GM19324 (cell line): ENCODE measurements around the gene ADARB2.

ENCODE experiments used
- ATAC-seq: cut with Tn5 transposase; IDR thresholded peaks from one replicate; pipeline ENCODE4 v1.9.1; 2021; ENCODE audit warnings: mild to moderate bottlenecking, moderate library complexity; ENCODE audit not compliant: unreplicated experiment, low FRiP score

The ADARB2 gene

DNA sequence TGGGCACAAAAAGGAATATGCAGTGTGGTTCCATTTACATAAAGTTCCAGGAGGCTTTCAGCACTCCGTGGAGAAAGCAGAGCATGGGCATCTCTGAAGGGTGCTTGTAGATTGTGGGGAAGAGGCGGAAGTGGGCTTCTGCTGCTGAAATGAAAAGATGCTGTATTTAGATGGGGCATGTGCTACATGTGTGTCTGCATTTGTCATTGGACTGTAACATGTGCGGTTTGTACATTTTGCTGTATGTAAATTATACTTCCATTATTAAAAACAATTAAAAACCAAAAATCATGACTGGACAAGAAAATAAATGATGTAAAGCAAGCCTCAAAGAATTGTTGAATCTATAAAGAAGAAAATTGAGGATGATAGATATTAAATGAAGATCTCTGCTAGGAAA is 347.1 kb downstream of the ADARB2 start:
- no peak for ATAC-seq

DNA sequence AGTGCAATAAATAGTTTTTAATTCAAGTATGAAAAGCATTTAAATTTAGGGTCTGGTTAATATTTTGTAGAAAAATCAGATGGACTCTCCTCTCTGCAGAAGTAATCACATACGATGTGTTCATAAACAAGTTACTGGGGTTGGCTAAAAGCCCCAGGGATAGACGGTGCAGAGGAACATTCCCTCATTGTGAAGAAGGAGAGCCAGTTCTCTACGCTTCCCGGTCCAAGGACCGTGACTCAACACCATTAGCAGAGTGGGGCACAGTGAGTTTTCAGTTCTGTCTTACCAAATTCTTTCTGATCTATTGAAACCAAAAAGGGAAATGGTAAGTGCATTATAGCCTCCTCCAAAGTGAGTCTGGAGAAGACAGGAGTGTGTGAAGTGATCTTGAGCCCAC is 353.3 kb downstream of the ADARB2 start:
- ATAC-seq = no peak

GRCh38 chr10:1382711-1383110 is 354.6 kb downstream of the ADARB2 start:
- ATAC-seq = no peak

- no peak for ATAC-seq
These were observed 356.0 kb downstream of the ADARB2 start for GRCh38 chr10:1381339-1381738.

DNA sequence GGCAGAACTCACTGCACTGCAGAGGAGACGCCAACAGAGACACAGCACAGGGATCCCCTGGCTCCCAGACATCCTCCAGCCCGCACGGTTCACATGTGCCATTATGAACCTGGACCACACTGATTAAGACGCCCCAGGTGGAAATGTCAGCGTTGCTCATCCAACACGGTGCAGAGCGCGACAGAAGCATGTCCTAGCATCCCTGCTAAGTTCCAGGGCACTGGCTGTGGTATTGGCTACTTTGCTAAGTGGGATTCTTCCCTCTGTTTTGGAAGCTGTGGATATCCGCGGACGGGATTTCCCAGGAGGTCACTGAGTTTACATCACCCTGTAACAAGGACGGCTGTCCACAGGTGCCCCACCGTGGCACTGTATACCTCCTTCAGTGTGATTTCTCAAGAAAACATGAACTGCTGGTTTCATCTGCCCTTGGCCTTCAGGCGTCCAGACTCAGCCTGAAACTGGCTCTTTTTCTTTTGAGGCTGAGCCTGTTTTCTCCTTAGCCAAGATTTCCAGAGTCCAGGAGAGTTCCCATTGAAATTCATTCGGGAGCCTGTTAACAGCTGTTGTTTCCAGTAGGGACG is 357.1 kb downstream of the ADARB2 start:
- no peak for ATAC-seq

GRCh38 chr10:1379601-1380000 is 357.7 kb downstream of the ADARB2 start:
- ATAC-seq = no peak

- no peak for ATAC-seq
These were observed 358.9 kb downstream of the ADARB2 start for GRCh38 chr10:1378473-1378872.

DNA sequence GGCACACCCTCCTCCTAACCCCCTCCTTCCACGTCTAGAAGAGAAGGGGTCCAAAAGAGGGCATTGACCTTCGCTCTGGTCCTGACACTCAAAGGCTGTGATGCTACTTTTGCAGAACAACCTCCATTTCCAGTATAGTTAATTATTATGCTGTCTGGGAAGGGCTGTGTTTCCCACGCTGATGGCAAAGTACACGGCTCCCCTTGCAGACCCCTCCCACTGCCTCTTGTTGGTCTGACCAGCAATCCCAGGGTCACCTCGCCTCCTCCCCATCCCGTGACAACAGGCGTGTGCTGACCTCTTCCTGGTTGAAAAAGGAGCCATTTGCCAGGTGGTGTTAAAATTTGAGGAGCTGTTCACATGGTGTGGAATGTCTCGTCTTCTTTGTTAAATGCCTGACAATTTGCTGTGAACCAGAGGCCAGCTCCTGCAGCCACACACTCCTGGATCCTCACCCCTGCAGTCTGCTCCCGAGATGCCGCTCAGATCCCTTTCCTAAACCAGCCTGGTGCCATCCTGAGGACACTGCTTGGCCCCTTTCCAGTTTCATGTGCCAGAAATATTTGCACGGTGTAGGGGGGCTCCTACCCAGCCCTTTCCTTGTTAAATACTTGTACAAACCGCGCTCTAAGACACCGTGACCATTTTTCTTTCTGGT is 359.5 kb downstream of the ADARB2 start:
- no peak for ATAC-seq

GRCh38 chr10:1377231-1377630 is 360.1 kb downstream of the ADARB2 start:
- ATAC-seq = no peak

DNA sequence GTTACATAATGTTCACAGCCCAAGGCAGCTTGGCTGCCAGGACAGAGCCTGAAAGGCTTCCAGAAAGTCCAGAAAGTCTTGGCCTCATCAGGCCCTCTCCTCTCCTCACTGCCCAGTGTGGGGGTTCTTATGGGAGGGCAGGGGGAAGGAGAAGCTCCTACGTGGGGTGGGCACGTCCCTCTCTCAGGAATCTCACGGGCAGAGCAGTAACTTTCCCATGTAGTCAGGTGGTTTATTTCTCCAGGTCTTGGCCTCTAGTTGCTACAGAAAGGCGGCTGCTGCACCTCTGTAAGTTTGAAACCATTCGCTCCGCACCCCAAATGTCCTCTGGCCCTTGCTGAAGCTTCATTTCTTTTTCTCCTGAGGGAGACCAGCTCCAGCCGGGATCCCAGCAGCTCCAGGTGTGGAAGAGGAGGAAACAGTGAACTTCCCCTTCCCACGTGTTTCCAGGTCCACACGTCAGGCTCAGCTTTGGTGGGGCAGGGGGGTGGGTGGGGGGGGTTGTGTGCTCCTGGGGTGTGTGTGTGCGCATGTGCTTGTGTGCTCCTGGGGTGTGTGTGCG is 360.9 kb downstream of the ADARB2 start:
- no peak for ATAC-seq

DNA sequence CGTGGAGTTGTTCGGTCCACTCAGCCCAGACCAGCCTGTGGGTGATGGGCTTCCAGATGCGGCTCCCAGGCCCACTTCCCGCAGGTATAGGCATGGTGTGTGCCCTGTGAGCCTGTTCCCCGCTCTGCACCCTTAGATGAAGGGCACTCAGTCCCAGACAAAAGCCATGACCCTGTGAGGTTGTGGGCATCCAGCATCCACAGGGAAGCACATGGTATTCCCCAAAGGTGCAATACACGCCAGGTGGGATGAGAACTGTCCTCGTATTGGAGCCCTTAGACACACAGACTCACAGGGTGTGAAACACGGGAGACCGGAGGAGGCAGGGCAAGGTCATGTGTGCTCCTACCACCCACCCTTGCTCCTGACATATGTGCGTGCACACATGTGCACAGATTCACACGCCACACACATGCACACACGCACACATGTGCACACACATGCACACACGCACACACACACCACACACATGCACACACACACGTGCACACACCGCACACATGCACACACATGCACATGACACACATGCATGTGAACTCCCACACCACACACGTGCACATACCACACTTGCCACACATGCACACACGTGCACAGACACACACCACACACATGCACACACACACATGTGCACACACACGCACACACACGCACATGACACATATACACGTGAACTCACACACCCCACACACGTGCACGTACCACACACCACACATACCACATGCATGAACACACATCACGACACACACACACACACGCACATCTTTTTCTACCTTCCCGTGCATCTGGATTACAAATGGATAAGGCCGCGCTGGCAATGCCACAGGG is 361.8 kb downstream of the ADARB2 start:
- no peak for ATAC-seq

DNA sequence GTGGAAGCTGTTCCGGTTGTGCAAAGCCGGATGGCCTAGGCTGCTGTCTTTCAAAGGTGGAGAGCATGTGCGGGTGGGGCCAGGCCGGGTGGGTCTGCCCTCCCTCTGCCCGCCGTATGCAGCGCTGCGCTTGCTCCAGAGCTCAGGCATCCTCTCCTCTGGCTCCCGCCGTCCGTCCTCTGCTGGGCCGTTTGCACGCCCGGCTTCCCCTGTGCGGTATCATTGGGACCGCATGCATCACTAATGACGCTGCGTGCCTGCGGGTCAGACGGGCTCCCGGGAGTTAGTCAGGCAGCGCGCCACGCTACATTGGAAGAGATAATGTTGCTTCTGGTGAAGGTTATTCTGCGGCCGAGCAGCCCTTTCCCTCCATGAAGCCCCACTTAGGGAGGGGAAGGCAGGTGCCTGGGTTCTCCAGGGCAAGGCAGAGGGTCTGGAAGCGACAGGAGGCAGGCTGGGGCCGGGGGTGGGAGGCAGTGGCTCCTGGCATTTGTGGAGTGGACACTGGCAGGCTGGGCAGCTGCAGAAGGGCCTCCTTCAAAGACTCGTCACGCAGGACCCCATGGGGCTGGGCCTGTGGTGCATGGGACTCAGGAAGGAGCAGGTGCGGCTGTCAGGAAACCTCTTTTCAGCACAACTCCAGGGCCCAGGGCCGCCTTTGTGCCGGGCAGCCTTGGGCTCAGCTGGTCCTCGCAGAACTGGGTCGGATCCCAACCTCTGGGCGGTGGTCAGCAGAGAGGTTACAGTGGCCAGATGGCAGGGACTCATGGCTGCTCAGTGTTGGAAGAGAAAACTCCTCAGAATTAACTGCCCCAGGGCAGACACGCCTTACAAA is 362.6 kb downstream of the ADARB2 start:
- no peak for ATAC-seq

GRCh38 chr10:1373287-1373686 is 364.0 kb downstream of the ADARB2 start:
- ATAC-seq = no peak

GRCh38 chr10:1372212-1372611 is 365.1 kb downstream of the ADARB2 start:
- no peak for ATAC-seq

DNA sequence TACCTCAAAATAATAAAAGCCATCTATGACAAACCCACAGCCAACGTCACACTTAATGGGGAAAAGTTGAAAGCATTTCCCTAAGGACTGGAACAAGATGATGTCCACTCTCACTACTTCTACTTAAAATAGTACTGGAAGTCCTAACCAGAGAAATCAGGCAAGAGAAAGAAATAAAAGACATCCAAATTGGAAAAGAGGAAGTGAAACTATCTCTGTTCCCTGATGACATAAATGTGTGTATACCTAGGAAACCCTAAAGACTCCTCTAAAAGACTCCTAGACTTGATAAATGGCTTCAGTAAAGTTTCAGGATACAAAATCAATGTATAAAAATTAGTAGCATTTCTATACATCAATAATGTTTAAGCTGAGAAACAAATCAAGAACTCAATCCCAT is 367.0 kb downstream of the ADARB2 start:
- no peak for ATAC-seq

DNA sequence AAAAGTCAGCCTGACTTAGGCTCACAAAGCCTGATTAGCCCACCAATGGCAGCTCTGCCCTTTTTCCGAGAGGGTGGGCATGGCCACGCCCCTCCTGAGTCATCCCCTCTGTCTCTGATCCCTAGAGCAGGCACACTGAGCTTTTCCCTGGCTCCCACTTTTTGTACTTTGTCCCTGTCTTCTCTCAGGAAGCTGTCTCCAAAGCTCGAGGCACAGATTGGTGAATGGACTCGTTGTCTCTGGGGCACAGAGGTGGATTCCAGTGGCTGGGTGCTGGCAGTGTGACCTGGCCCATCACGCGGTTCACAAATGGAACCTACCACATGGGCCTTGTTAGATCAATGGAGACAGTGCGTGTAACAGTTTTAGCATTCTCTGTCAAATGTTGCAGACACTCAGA is 367.7 kb downstream of the ADARB2 start:
- no peak for ATAC-seq

GRCh38 chr10:1369197-1369596 is 368.1 kb downstream of the ADARB2 start:
- no peak for ATAC-seq

DNA sequence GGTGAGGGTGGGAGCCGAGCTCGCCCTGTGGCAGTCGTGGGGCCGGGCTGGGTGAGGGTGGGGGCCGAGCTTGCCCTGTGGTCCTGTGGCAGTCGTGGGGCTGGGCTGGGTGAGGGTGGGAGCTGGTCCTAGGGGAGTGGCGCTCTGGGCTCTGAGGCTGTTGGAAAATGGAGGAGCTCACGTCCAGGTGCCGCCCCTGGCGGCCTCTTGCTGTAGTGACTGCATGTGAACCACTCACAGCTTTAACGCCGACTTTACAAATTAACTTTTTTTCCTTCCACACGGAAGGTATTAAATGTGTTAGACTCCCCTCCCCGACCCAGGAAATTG is 368.5 kb downstream of the ADARB2 start:
- no peak for ATAC-seq

- ATAC-seq = no peak
These were observed 369.1 kb downstream of the ADARB2 start for GRCh38 chr10:1367938-1368841.
